Neuronal stem cell (in vitro differentiated cells): ENCODE results near the gene GNA14.
A peak's percentile ranks its signal among the peaks of the same experiment; 100 is the strongest.

Experiments used
- DNase-seq: peaks from one replicate; pipeline ENCODE4 v3.0.0-alpha.2; 2013; ENCODE audit warnings: low spot score
- H2AFZ ChIP-seq: one replicate; pipeline ENCODE4 v1.6.1; 2013; ENCODE audit warnings: mild to moderate bottlenecking, low read length, inconsistent platforms
- H2AK5ac ChIP-seq: 2 replicates; pipeline ENCODE4 v1.6.1; 2013; ENCODE audit warnings: low read depth, mild to moderate bottlenecking, inconsistent platforms, low read length, moderate library complexity, mixed read lengths
- H2BK120ac ChIP-seq: 2 replicates; pipeline ENCODE4 v1.6.1; 2013; ENCODE audit warnings: low read depth, mild to moderate bottlenecking, inconsistent platforms, low read length, moderate library complexity, mixed read lengths
- H2BK12ac ChIP-seq: one replicate; pipeline ENCODE4 v1.6.1; 2013; ENCODE audit warnings: low read length, inconsistent platforms
- H2BK15ac ChIP-seq: 2 replicates; pipeline ENCODE4 v1.6.1; 2013; ENCODE audit warnings: mild to moderate bottlenecking, low read length, inconsistent platforms, mixed read lengths
- H2BK5ac ChIP-seq: one replicate; pipeline ENCODE4 v1.6.1; 2013; ENCODE audit warnings: inconsistent platforms, mild to moderate bottlenecking, low read length, moderate library complexity
- H3K14ac ChIP-seq: one replicate; pipeline ENCODE4 v1.6.1; 2013; ENCODE audit warnings: low read length, inconsistent platforms
- H3K18ac ChIP-seq: 2 replicates; pipeline ENCODE4 v1.6.1; 2013; ENCODE audit warnings: low read length, inconsistent platforms
- H3K23ac ChIP-seq: 2 replicates; pipeline ENCODE4 v1.6.1; 2013; ENCODE audit warnings: low read depth, mild to moderate bottlenecking, mixed read lengths, low read length, inconsistent platforms; ENCODE audit not compliant: poor library complexity
- H3K27ac ChIP-seq: replicated peaks from 3 replicates; pipeline ENCODE4 v1.5.1; 2013; ENCODE audit warnings: low read length, inconsistent platforms
- H3K27me3 ChIP-seq, 3 experiments: 2 replicates each; pipeline ENCODE4 v1.6.1; 2013; ENCODE audit warnings: low read length in 3 of 3, mild to moderate bottlenecking in 2 of 3, inconsistent platforms in 1 of 3, low read depth in 1 of 3, mixed read lengths in 1 of 3, moderate library complexity in 1 of 3; ENCODE audit not compliant: control insufficient read depth in 3 of 3, insufficient read depth in 3 of 3
- H3K36me3 ChIP-seq, 2 donors: replicated peaks in 1 of 2; 2 replicates each; pipeline ENCODE4 v1.6.1; 2013; ENCODE audit warnings: low read length in 2 of 2; ENCODE audit not compliant: control insufficient read depth in 2 of 2, insufficient read depth in 2 of 2
- H3K4ac ChIP-seq: 2 replicates; pipeline ENCODE4 v1.6.1; 2013; ENCODE audit warnings: inconsistent platforms, mild to moderate bottlenecking, low read length, moderate library complexity
- H3K4me1 ChIP-seq, 2 donors: 1 replicate in 1 of 2; 2 replicates in 1 of 2; pipeline ENCODE4 v1.6.1; 2013; ENCODE audit warnings: low read length in 2 of 2, low read depth in 1 of 2; ENCODE audit not compliant: control insufficient read depth in 2 of 2, insufficient read depth in 1 of 2
- H3K4me2 ChIP-seq: one replicate; pipeline ENCODE4 v1.6.1; 2013; ENCODE audit warnings: mild to moderate bottlenecking, low read length, inconsistent platforms; ENCODE audit not compliant: insufficient read depth, poor library complexity, severe bottlenecking
- H3K4me3 ChIP-seq, 2 donors: 2 replicates each; pipeline ENCODE4 v1.5.1; 2013; ENCODE audit warnings: low read length in 2 of 2, mild to moderate bottlenecking in 2 of 2, inconsistent platforms in 1 of 2, moderate library complexity in 1 of 2
- H3K79me1 ChIP-seq: one replicate; pipeline ENCODE4 v1.6.1; 2013; ENCODE audit warnings: low read depth, mild to moderate bottlenecking, inconsistent platforms, low read length, moderate library complexity
- H3K9ac ChIP-seq: one replicate; pipeline ENCODE4 v1.6.1; 2013; ENCODE audit warnings: mild to moderate bottlenecking, low read depth, low read length, inconsistent platforms; ENCODE audit not compliant: poor library complexity
- H3K9me3 ChIP-seq, 2 donors: replicated peaks in 1 of 2; 2 replicates each; pipeline versions ENCODE3 to v1.6.1; 2013; ENCODE audit warnings: low read length in 2 of 2, mild to moderate bottlenecking in 2 of 2, inconsistent platforms in 1 of 2, low read depth in 1 of 2, mixed read lengths in 1 of 2, moderate library complexity in 1 of 2; ENCODE audit not compliant: control insufficient read depth in 2 of 2, insufficient read depth in 1 of 2
- H4K8ac ChIP-seq: one replicate; pipeline ENCODE4 v1.6.1; 2013; ENCODE audit warnings: low read depth, mild to moderate bottlenecking, inconsistent platforms, low read length, moderate library complexity
- H4K91ac ChIP-seq: one replicate; pipeline ENCODE4 v1.6.1; 2013; ENCODE audit warnings: low read length, low read depth, mild to moderate bottlenecking, inconsistent platforms; ENCODE audit not compliant: poor library complexity
- WGBS, 2 donors: extraction: QIAGEN DNeasy Blood & Tissue Kit; methylation state at CpG; one replicate each; pipeline ENCODE4 v1.1.7; 2013; ENCODE audit warnings: missing lambda C conversion rate in 2 of 2, mixed read lengths in 1 of 2; ENCODE audit not compliant: insufficient read length in 2 of 2, insufficient replicate concordance in 1 of 2; ENCODE audit errors: extremely low coverage in 2 of 2; 5-methylcytosine and 5-hydroxymethylcytosine counted together

Gene GNA14

GRCh38 chr9:77541055-77541454 is 107.1 kb downstream of the GNA14 start:
- no peak overlapping the region for H3K14ac ChIP-seq
- H4K91ac ChIP-seq, result no peak overlapping the region
- no peak overlapping the region for H2BK15ac ChIP-seq
- no peak overlapping the region for H3K27ac ChIP-seq
- no peaks in the 10 kb centered on the region for H3K27me3 ChIP-seq
- no peak overlapping the region for H4K8ac ChIP-seq
- H3K18ac ChIP-seq, result no peak overlapping the region
- no peak overlapping the region for H3K4me3 ChIP-seq
- no peak overlapping the region for H3K9ac ChIP-seq
- H3K4me1 ChIP-seq, result no peaks in the 10 kb centered on the region
- no peak overlapping the region for H3K4me2 ChIP-seq
- no CpG with 5 or more reads among the region's 2 CpGs for WGBS, 2 donors
- no peak overlapping the region for H2AFZ ChIP-seq
- no peak overlapping the region for H2BK5ac ChIP-seq
- no peaks in the 10 kb centered on the region for H3K79me1 ChIP-seq
- no peaks in the 10 kb centered on the region for H3K36me3 ChIP-seq
- H3K9me3 ChIP-seq, result peaks cover 3 to 8% of the 10 kb centered on the region in 2 donors
- DNase-seq, result no peak
- no peak overlapping the region for H2AK5ac ChIP-seq
- H2BK120ac ChIP-seq, result no peak overlapping the region
- no peak overlapping the region for H2BK12ac ChIP-seq
- H3K23ac ChIP-seq, result no peak overlapping the region
- no peak overlapping the region for H3K4ac ChIP-seq

DNA sequence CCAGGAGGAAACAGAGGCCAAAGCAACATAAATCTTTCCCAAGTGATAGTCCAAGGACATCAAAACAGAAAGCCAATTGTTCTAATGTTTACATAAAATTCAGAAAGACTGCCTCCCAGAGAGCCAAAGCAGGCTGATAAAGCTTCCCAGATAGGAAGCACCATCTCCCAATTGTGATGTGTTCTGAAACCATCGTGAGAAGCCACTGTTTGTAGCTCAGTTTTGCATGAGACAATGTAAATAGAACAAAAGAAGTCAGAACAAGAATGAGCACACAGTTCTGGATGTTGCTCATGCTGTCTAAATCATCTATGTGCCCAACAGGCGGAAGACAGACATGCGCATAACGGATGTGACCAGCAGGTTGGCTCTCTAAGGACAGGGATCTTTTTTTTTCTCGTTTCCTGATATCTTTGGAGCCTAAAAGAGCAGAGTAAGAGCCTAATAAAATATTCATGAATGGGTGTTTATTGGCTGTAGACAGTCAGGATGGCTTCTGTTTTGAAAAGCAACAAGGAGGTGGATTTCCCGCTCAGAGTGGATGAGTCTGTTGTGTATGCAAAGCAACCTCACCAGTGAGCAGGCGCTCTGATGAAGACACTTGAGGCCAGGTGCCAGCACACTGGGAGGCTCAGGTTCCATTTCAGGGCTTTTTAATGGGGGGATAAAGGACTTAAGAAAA is 113.6 kb downstream of the GNA14 start:
- H3K36me3 ChIP-seq, result no peaks in the 10 kb centered on the region
- peak overlapping the region; percentile 52 for H2AFZ ChIP-seq
- H3K4me2 ChIP-seq, result no peak overlapping the region
- no peak overlapping the region for H4K8ac ChIP-seq
- no peak overlapping the region for H3K4ac ChIP-seq
- no peaks in the 10 kb centered on the region for H3K27me3 ChIP-seq
- DNase-seq, result no peak
- H3K9me3 ChIP-seq, result no peaks in the 10 kb centered on the region
- H4K91ac ChIP-seq, result no peak overlapping the region
- no CpG with 5 or more reads among the region's 7 CpGs for WGBS, 2 donors
- no peaks in the 10 kb centered on the region for H3K79me1 ChIP-seq
- H3K4me3 ChIP-seq, result no peak overlapping the region
- no peak overlapping the region for H3K14ac ChIP-seq
- no peak overlapping the region for H3K23ac ChIP-seq
- H2BK15ac ChIP-seq, result no peak overlapping the region
- no peak overlapping the region for H2BK5ac ChIP-seq
- H3K27ac ChIP-seq, result no peak overlapping the region
- no peak overlapping the region for H3K18ac ChIP-seq
- no peak overlapping the region for H2BK120ac ChIP-seq
- H2AK5ac ChIP-seq, result no peak overlapping the region
- peaks cover 0 to 1% of the 10 kb centered on the region in 2 donors for H3K4me1 ChIP-seq
- no peak overlapping the region for H2BK12ac ChIP-seq
- no peak overlapping the region for H3K9ac ChIP-seq

GRCh38 chr9:77533671-77534070 is 114.5 kb downstream of the GNA14 start:
- Histone ChIP-seq H3K14ac (no peak overlapping the region), H2BK120ac (no peak overlapping the region), H3K27ac (no peak overlapping the region), H3K79me1 (no peaks in the 10 kb centered on the region), H2BK5ac (no peak overlapping the region), H3K9me3 (no peaks in the 10 kb centered on the region), H3K23ac (no peak overlapping the region), H3K18ac (no peak overlapping the region), H3K27me3 (no peaks in the 10 kb centered on the region), H2BK12ac (no peak overlapping the region), H2AFZ (no peak overlapping the region), H2AK5ac (no peak overlapping the region), H4K91ac (no peak overlapping the region), H3K4ac (no peak overlapping the region), H3K4me1 (peaks cover 0 to 1% of the 10 kb centered on the region in 2 donors), H4K8ac (no peak overlapping the region), H3K4me3 (no peak overlapping the region), H3K9ac (no peak overlapping the region), H3K36me3 (no peaks in the 10 kb centered on the region), H3K4me2 (no peak overlapping the region), H2BK15ac (no peak overlapping the region)
- WGBS, 2 donors, result no CpG with 5 or more reads among the region's 3 CpGs
- DNase-seq, result no peak

GRCh38 chr9:77532607-77533006 is 115.5 kb downstream of the GNA14 start:
- Histone ChIP-seq H2BK120ac (no peak overlapping the region), H3K27ac (no peak overlapping the region), H3K36me3 (no peaks in the 10 kb centered on the region), H3K23ac (no peak overlapping the region), H3K4me2 (no peak overlapping the region), H3K9me3 (no peaks in the 10 kb centered on the region), H2BK15ac (no peak overlapping the region), H3K9ac (no peak overlapping the region), H3K4ac (no peak overlapping the region), H4K91ac (no peak overlapping the region), H3K79me1 (no peaks in the 10 kb centered on the region), H3K18ac (no peak overlapping the region), H4K8ac (no peak overlapping the region), H2BK5ac (no peak overlapping the region), H3K4me3 (no peak overlapping the region), H2AFZ (no peak overlapping the region), H3K14ac (no peak overlapping the region), H2BK12ac (no peak overlapping the region), H3K27me3 (no peaks in the 10 kb centered on the region), H2AK5ac (no peak overlapping the region), H3K4me1 (peaks cover 0 to 1% of the 10 kb centered on the region in 2 donors)
- no CpG with 5 or more reads among the region's 5 CpGs for WGBS, 2 donors
- DNase-seq, result no peak
